Fibroblast of gingiva (primary cell): Measurements from ENCODE around the gene ARHGEF12.

Experiments used
- DNase-seq: peaks from one replicate; pipeline ENCODE4 v3.0.0-alpha.2; 2011; ENCODE audit warnings: low read depth

ARHGEF12 gene

DNA sequence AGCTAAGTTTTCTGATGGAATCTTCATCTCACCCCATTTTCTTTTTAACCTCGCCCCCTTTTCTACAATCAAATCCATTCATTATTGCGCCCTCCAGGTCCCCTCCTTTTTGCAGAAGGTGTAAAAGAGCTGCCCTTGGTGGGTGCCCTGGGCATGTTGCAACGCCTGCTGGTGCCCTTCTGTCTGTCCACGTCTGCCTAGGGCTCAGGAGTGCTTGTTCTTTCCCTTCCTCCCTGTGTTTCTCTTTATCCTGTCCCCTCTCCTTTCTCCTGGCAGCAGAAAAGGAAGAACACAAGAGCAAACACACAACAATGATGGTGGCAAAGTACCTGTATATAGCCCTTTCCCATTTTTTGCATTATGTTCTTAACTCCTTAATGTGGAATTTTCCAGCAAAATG lies 17.3 kb upstream of the ARHGEF12 start:
- DNase-seq: no peak

- peak; percentile 61 for DNase-seq
Observed at GRCh38 chr11:120324932-120325810, 11.0 kb upstream of the ARHGEF12 start, which contains the start of gene TLCD5. TSS of gene TLCD5 (plus strand) at chr11:120325299. CDS start at chr11:120327442, 2,143 bp downstream.

- peak; percentile 77 for DNase-seq
Observed at GRCh38 chr11:120326228-120326627, 10.0 kb upstream of the ARHGEF12 start.

DNA sequence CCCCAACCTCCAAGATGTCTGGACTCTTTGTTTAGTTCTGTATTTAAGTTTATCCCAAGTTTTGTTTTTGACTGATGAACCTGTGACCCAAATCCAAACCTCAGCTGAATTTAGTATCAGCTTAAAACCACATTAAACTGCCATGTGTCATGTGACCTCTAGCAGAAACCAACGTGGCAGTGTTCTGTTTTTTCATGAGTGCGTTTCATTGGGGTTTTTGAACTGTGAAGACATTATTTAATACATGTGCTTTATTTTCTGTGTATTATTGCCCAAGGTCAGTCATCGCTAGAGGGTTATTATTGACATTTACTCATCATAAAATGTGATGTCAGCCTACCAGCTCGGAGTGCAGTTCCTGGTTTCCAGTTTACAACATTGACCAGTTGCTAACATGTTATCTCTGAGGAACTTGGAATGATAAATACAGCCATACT lies 9.3 kb upstream of the ARHGEF12 start:
- DNase-seq: no peak

GRCh38 chr11:120327311-120327710 lies 8.9 kb upstream of the ARHGEF12 start:
- DNase-seq: no peak

GRCh38 chr11:120329556-120329955 lies 6.7 kb upstream of the ARHGEF12 start:
- no peak for DNase-seq

DNA sequence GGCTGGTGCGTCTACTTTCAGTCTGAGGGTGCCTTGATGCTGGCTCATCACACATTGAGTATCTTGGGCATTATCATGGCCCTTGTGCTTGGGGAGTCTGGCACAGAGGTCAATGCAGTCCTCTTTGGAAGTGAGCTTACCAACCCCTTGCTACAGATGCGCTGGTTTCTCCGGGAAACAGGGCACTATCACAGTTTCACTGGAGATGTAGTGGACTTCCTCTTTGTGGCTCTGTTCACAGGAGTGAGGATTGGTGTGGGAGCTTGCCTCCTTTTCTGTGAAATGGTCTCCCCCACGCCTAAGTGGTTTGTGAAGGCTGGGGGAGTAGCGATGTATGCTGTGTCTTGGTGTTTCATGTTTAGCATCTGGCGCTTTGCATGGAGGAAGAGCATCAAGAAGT lies 6.2 kb upstream of the ARHGEF12 start:
- DNase-seq: no peak

GRCh38 chr11:120331301-120331996 lies 4.8 kb upstream of the ARHGEF12 start:
- peak; percentile 94 for DNase-seq

DNA sequence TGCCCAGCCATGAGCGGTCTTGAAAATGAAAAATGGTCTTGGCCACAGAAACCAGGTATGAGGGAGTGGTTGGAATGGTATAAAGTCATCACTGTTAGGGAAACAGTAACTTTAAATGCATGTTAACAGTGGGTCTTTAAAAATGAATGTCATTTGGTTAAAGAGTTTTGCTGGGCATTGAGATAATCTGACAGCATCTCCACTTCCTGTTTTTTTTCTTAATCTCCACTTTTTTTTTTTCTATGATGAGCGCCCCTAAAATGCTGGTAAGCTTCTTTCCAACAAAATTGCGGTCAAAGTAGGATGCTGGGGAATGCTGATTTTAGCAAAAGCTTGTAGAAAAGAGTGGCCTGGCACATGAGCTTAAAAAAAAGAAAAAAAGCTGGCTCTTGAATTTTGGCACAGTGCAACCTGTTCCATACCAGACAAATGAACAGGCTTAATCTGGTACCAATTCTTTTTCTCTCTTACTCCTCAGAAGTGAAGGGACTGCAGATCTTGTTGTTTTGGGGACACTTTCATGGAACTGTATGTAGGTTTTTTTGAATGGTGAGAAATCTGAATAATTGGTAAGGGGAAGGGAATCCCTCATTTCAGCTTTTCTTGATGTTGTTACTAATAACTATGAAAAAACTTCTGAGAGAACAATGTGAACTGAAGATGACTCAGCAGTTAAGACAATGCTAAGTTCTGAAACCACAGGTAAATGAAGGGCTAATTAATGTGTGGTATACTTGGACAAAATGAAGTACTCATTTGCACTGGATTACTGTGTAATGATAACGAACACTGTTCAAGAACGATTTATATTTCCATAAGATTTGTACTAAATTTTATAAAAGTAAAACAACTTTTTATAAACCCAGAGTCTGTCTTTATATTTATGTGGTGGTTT lies 3.1 kb upstream of the ARHGEF12 start:
- DNase-seq: peak; percentile 73

- DNase-seq: no peak
Observed at GRCh38 chr11:120333801-120334200, 2.4 kb upstream of the ARHGEF12 start.

- no peak for DNase-seq
Observed at GRCh38 chr11:120334332-120334731, 1.9 kb upstream of the ARHGEF12 start.

DNA sequence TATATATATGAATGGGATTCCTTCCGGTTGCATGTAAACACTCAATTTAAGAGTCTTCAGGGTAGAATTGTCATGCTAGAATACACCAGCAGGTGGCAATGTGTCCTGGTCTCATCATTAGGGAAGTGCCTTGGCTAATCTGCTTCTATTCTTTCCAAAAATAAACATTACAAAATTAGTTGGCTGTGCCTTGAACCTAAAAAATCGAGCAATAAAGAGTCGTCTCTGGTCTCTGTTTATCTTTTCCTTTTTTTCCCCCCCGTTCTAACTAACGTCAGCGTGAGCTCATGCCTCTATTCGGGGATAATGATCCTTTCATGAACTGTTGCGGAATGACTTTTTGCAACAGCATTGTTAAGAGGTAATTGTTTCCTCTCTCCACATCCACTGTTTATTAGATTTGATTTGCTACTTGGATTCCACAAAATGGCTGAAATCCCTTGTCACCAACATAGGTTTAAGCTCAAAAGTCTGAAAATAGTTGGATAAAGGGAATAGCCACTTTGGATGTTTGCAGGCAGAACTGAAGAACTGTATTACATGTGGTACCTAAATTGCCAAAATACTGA lies 1.2 kb upstream of the ARHGEF12 start:
- peak; percentile 97 for DNase-seq

DNA sequence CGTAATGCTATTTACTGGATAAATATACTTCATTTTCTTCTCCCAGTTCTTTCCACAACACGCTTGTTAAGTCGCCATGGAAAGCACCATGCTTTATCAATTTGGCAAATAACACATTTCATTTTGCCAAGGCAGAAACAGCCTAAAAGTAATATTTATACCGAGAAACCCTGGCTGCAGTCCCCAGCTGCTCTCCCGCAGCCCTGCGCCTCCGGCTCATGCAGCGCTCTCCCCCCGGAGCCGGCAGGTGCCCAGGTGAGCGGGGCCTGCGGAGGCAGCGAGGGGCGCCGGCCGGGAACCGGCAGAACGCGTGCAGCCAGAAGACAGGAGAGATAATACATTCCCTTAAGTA lies 681 bp upstream of the ARHGEF12 start:
- DNase-seq: no peak

GRCh38 chr11:120336641-120337354 lies 585 bp downstream of the ARHGEF12 start:
- no peak for DNase-seq

DNA sequence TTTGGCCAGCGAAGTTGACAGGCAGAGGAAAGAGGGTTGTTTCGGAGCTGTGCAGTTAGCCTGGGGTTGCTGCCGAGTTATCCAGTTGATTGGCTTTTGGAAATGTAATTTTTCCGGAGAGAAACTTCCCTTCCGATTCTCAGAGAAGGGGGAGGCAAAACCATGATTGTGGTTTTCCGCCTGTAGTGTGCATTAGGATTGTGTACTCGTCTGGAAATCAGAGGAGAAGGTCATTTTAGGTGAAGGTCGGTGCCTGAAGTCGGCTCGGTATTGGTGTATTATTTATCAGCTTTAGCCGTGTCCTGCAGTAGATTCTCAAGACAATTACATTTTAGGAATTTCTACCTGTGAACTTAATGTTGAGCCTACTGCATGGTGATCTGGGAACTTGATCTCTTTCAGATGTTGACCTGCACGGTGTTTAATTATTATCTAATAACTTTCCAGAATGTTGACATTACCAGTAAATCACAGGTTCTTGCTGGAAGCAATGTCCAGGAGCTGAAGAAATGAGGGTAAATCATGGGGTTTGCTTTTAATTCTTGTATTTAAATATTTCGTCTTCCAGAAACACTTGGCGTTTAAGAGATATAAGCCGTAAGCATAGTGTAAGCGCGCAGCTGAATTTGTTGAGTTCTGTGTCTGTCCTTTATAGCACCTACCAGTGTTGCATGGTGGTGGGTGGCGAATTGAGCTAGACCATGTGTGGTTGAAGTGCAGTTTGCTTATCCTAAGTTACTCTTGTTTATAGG lies 1.3 kb downstream of the ARHGEF12 start:
- DNase-seq: no peak

DNA sequence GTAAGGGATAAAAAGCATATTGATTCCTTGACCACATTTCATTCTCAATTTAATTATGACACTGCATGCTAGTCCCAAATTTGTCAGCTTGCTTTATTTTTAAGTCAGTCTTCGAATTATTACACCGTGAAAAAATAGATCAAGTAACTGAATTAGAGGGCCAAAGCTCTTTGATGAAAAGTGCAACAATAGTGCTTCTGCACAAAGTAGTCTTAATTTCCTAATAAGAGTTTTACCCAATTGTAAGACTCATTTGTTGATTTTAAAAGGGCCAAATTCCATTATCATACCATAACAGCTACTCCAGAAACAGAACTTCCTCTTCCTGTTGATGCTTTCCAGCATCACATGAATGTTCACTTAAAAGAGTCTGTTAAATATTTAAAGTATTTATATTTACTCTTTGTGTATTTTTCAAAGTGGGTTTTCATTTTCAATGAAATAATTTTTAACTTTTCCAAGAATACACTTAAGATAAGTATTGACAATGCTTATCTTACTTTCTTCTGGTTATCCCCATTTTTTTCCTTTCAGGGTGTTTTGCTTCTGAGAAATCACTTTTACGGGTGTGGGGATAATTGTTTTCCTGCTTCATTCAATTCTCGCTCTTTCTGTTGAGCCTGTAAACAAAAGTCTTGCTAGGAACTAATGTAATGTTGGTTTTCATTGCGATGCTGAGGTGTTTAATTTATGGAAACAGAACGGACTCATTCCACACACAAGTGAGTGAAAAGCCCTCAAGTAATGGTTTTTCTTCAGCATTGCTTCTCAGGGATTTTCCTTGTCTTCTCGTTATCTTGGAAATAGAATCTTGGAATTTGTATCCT lies 2.1 kb downstream of the ARHGEF12 start:
- DNase-seq: peak; percentile 51

GRCh38 chr11:120339394-120339890 lies 3.2 kb downstream of the ARHGEF12 start:
- DNase-seq: no peak

DNA sequence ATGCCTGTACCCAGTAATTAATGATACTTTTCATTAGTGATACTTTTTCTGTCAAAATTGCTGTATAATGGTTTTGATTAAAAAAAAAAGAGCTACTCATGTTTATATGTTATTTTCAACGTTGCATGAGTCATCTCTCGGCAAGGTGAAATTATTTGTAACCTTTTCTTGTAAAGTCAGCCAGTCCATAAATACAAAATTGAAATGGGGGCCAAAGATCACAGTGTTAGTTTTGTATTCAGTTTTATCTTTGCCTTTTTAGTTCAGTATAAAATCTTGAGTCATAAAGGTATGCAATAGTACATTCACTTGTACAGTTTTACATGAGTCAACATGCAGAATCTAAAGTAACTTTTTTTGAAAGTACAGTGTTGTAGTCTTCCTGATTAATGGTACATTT lies 4.3 kb downstream of the ARHGEF12 start:
- no peak for DNase-seq

GRCh38 chr11:120342226-120342625 lies 6.0 kb downstream of the ARHGEF12 start:
- DNase-seq: no peak
